ENCODE results near the gene AKAP13.

Gene AKAP13

GRCh38 chr15:85542488-85542887 lies 162.1 kb downstream of the AKAP13 start:
- no peaks in the 10 kb centered on the region for H3K27me3 ChIP-seq (ENCODE audit: low read depth, low read length)
- H3K27ac ChIP-seq (ENCODE audit: low read length): peak overlapping the region; percentile 6; the same call in 1 of the 2 replicates
- H3K4me1 ChIP-seq (ENCODE audit: low read length): peaks cover 68% of the 10 kb centered on the region
- H4K20me1 ChIP-seq (ENCODE audit: insufficient read depth, low read length): peaks cover 18% of the 10 kb centered on the region; the same call in 1 of the 2 replicates
- H3K79me2 ChIP-seq (ENCODE audit: low read length): no peaks in the 10 kb centered on the region; the same call in 1 of the 2 replicates
- no peak overlapping the region for H2AFZ ChIP-seq (ENCODE audit: low read depth, low read length)
- no peak overlapping the region for H3K9ac ChIP-seq (ENCODE audit: low read length)
- peaks cover 5% of the 10 kb centered on the region for H3K36me3 ChIP-seq (replicated peaks; ENCODE audit: low read depth, low read length)
- H3K4me3 ChIP-seq (ENCODE audit: low read length): peak overlapping the region; percentile 41
- no peak for TF ChIP-seq EZH2phosphoT487 (IDR thresholded peaks at IDR 0.05; ENCODE audit: low read depth)
- TF ChIP-seq, protein P1, sequence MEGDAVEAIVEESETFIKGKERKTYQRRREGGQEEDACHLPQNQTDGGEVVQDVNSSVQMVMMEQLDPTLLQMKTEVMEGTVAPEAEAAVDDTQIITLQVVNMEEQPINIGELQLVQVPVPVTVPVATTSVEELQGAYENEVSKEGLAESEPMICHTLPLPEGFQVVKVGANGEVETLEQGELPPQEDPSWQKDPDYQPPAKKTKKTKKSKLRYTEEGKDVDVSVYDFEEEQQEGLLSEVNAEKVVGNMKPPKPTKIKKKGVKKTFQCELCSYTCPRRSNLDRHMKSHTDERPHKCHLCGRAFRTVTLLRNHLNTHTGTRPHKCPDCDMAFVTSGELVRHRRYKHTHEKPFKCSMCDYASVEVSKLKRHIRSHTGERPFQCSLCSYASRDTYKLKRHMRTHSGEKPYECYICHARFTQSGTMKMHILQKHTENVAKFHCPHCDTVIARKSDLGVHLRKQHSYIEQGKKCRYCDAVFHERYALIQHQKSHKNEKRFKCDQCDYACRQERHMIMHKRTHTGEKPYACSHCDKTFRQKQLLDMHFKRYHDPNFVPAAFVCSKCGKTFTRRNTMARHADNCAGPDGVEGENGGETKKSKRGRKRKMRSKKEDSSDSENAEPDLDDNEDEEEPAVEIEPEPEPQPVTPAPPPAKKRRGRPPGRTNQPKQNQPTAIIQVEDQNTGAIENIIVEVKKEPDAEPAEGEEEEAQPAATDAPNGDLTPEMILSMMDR (IDR thresholded peaks at IDR 0.05; ENCODE audit: low read depth, low read length): no peak
- peak overlapping the region; percentile 71 for H3K4me2 ChIP-seq (ENCODE audit: low read length)
- no peaks in the 10 kb centered on the region for H3K9me3 ChIP-seq (ENCODE audit: insufficient read depth, low read length)

- peak overlapping the region; percentile 41 for H3K4me3 ChIP-seq (ENCODE audit: low read length)
- H3K9me3 ChIP-seq (ENCODE audit: insufficient read depth, low read length): no peaks in the 10 kb centered on the region
- H3K4me2 ChIP-seq (ENCODE audit: low read length): peak overlapping the region; percentile 71
- peaks cover 5% of the 10 kb centered on the region for H3K36me3 ChIP-seq (replicated peaks; ENCODE audit: low read depth, low read length)
- H4K20me1 ChIP-seq (ENCODE audit: insufficient read depth, low read length): peaks cover 18% of the 10 kb centered on the region; the same call in 1 of the 2 replicates
- H3K4me1 ChIP-seq (ENCODE audit: low read length): peaks cover 69% of the 10 kb centered on the region
- H3K79me2 ChIP-seq (ENCODE audit: low read length): no peaks in the 10 kb centered on the region; the same call in 1 of the 2 replicates
- H3K27me3 ChIP-seq (ENCODE audit: low read depth, low read length): no peaks in the 10 kb centered on the region
- H3K9ac ChIP-seq (ENCODE audit: low read length): no peak overlapping the region
- H3K27ac ChIP-seq (ENCODE audit: low read length): peak overlapping the region; percentile 6; the same call in 1 of the 2 replicates
- H2AFZ ChIP-seq (ENCODE audit: low read depth, low read length): no peak overlapping the region
- no peak for TF ChIP-seq EZH2phosphoT487 (IDR thresholded peaks at IDR 0.05; ENCODE audit: low read depth)
- TF ChIP-seq, protein P1 (IDR thresholded peaks at IDR 0.05; ENCODE audit: low read depth, low read length): no peak
These were observed 162.5 kb downstream of the AKAP13 start for GRCh38 chr15:85542895-85543331.

- H3K36me3 ChIP-seq (replicated peaks; ENCODE audit: low read depth, low read length): peaks cover 5% of the 10 kb centered on the region
- H4K20me1 ChIP-seq (ENCODE audit: insufficient read depth, low read length): peaks cover 18% of the 10 kb centered on the region; the same call in 1 of the 2 replicates
- H3K4me2 ChIP-seq (ENCODE audit: low read length): no peak overlapping the region
- no peaks in the 10 kb centered on the region for H3K9me3 ChIP-seq (ENCODE audit: insufficient read depth, low read length)
- H2AFZ ChIP-seq (ENCODE audit: low read depth, low read length): no peak overlapping the region
- no peak overlapping the region for H3K27ac ChIP-seq (ENCODE audit: low read length)
- H3K4me1 ChIP-seq (ENCODE audit: low read length): peaks cover 69% of the 10 kb centered on the region
- H3K9ac ChIP-seq (ENCODE audit: low read length): no peak overlapping the region
- no peak overlapping the region for H3K4me3 ChIP-seq (ENCODE audit: low read length)
- H3K27me3 ChIP-seq (ENCODE audit: low read depth, low read length): no peaks in the 10 kb centered on the region
- TF ChIP-seq EZH2phosphoT487 (IDR thresholded peaks at IDR 0.05; ENCODE audit: low read depth): no peak
- TF ChIP-seq, protein P1 (IDR thresholded peaks at IDR 0.05; ENCODE audit: low read depth, low read length): no peak
- no peaks in the 10 kb centered on the region; the same call in 1 of the 2 replicates for H3K79me2 ChIP-seq (ENCODE audit: low read length)
These were observed 163.3 kb downstream of the AKAP13 start for GRCh38 chr15:85543741-85544155.

DNA sequence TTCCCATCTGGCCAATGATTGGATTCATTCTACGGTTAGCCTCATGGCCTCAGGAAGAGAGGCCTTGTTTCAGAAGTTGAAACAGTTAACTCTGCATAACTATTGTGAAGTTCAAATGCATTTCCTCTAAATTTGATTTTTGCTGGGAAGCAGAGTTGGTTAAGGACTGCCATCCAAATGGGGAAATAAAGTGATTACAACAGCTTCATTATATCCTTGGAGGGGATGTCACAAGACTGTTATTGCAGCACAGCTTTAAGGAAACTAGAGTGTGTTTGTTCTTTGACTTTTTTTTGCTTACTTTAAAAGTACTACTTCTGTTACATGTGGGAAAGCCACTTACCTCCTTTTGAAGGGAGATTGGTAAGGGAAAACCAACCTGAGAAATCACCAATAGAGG lies 164.8 kb downstream of the AKAP13 start:
- Histone ChIP-seq H3K4me1 (ENCODE audit: low read length) (peaks cover 56% of the 10 kb centered on the region), H3K36me3 (replicated peaks; ENCODE audit: low read depth, low read length) (peaks cover 5% of the 10 kb centered on the region), H4K20me1 (ENCODE audit: insufficient read depth, low read length) (peaks cover 16% of the 10 kb centered on the region; the same call in 1 of the 2 replicates), H3K4me2 (ENCODE audit: low read length) (peak overlapping the region; percentile 37), H3K9ac (ENCODE audit: low read length) (no peak overlapping the region), H3K27me3 (ENCODE audit: low read depth, low read length) (no peaks in the 10 kb centered on the region), H3K79me2 (ENCODE audit: low read length) (no peaks in the 10 kb centered on the region; the same call in 1 of the 2 replicates), H3K4me3 (ENCODE audit: low read length) (no peak overlapping the region), H3K27ac (ENCODE audit: low read length) (no peak overlapping the region), H3K9me3 (ENCODE audit: insufficient read depth, low read length) (no peaks in the 10 kb centered on the region), H2AFZ (ENCODE audit: low read depth, low read length) (no peak overlapping the region)
- TF ChIP-seq EZH2phosphoT487 (IDR thresholded peaks at IDR 0.05; ENCODE audit: low read depth): no peak
- TF ChIP-seq, protein P1 (IDR thresholded peaks at IDR 0.05; ENCODE audit: low read depth, low read length): no peak

All from OCI-LY3 (cell line).